Measurements from ENCODE around the gene IL17C.

The IL17C gene

DNA sequence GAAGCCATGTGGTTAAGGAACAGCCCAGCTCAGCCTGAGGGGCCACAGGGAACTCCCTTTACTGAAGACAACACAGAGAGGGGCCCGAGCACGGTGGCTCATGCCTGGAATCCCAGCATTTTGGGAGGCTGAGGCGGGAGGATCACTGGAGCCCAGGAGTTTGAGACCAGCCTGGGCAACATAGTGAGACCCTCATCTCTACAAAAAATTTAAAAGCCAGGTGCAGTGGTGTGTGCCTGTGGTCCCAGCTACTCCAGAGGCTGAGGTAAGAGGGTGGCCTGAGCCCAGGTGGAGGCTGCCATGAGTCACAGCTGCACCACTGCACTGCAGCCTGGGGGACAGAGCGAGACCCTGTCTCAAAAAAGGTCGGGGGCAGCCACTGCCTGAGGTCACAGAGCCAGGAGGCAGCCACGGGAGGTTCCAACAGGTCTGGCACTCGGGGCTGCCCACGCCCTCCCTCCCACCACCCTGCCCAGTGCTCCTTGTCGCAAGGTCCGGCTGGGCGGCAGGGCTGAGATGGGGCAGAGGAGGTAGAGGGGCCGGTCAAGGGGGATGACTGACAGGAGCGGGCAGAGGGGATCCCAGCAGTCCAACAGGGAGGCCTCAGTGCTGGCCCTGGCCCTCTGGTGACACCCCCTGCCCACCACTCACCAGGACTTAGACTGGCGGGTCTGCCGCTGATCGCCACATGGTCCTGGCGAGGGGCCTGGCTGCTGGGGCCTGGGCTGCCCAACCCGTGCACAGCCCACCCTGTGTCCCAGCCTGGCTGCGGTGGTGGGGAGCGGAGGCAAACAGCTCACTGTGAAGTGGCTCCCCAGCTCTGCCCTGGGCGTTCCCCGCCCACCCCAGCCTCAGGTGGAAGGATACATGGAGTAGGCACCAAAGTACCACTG lies 9.1 kb downstream of the IL17C start:
- DNase-seq, result no peak

DNA sequence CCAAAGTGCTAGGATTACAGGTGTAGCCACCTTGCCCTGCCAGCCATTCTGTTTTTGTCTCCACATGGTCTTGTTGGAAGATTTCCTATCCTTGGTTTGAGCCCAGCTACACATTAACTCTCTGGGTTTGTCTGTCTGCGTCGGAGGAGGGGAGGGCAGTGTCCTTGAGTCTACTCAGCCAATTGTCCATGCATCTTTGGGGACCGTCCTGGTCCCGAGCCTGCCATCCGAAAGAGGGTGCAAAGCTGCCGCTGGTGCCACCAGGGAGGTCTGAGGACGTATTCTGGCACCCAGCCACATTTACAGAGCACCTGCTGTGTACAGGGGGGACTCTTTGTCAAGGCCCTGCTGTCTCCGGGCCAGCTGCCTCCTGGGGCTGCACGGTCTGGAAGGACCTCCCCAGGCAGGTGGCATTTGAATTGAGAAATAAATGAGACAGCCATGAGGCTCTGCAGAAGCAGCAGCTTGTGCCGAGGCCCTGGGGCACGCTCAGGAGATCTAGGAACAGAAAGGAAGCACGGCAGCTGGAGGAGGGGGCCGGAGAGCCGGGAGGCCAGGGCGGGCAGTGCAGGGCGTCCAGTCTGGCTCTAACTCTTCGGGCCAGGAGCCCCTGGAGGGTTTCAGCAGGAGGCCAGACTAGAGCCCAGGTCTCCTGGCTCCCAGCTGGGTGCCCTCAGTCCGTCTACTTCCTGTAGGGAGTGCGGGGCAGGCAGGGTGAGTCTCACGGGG lies 11.0 kb downstream of the IL17C start:
- peak; percentile 57 for DNase-seq

DNA sequence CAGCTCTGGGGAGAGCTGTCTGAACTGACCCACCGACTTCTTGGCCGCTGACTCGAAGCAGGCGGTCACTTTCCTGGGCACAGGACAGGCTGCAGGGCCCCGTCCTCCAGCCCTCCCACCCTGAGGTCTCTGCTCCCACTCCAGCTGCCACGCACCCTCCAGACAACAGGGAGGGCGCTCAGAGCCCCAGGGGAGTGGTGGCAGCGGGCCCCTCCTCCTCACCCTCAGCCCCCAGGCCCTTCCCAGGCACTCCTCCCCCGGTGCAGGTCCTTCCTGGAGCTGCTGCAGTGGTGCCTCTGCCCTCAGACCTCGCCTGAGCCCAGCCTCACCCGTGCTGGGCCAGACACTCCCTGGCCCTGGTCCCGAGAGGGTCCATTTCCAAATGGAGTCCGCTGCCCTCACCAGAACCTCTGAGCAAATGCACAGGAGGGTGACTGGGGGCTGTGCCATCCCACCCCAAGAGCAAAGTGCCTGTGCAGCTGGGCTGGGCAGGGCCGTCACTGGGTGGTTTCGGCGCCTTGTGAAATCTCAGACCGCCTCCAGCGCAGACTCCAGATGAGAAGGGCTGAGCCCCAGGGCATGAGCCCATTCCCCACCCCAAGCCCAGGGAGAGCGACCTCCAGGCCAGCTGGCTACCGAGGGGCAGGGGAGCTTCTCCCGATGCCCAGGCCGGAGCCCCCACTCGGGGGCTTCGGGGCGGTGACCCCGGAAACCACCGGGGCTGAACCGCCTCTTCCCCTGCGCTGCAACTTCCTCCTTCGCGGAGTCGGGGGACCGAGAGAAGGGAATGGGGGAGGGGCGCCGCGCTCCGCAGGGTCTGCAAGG lies 11.8 kb downstream of the IL17C start:
- no peak for DNase-seq

- peak; percentile 38 for DNase-seq
These were observed 12.4 kb downstream of the IL17C start, which contains the start of gene CYBA for GRCh38 chr16:88650749-88651275. CYBA (minus strand) TSS chr16:88651053; CDS start chr16:88651013, 40 bp downstream.

DNA sequence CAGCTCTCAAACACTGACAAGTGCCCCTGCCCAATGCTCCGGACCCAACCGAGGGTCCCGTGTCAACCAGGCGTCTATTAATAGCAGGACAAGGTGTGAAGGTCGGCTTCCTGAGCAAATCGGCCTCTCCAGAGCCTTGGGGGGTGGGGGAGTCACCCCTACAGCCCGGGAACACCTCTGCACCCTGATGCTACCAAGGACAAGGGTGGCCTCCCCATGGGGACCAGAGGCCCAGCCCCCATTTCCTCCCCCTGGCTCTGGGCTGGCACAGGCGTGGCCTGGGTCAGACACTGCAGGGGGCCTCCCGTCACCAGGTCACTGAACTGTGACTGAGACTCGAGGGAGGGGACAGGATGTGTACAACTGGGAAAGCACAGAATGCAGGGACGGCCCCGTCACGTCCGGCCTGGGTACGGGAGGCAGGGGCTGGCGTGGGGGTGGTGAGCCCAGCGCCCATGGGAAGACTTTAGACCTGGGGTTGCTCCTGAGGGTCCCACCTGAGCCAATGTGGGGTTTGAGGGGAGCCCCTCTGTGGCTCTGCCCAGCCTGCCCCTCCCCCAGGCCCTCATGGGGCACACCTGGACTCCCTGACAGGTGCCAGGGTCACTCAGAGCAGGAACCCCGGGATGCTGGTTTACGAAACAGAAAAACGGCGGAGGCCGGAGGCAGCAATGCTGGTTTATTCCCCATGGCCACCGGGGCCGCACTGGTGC lies 13.1 kb downstream of the IL17C start:
- DNase-seq, result no peak

GRCh38 chr16:88651989-88652761 lies 13.8 kb downstream of the IL17C start:
- DNase-seq, result no peak

GRCh38 chr16:88652762-88653063 lies 14.3 kb downstream of the IL17C start:
- no peak for DNase-seq

GRCh38 chr16:88653101-88653500 lies 14.7 kb downstream of the IL17C start:
- no peak for DNase-seq

- DNase-seq, result no peak
These were observed 15.4 kb downstream of the IL17C start for GRCh38 chr16:88653596-88654362.

- DNase-seq, result no peak
These were observed 16.1 kb downstream of the IL17C start for GRCh38 chr16:88654363-88655052.

DNA sequence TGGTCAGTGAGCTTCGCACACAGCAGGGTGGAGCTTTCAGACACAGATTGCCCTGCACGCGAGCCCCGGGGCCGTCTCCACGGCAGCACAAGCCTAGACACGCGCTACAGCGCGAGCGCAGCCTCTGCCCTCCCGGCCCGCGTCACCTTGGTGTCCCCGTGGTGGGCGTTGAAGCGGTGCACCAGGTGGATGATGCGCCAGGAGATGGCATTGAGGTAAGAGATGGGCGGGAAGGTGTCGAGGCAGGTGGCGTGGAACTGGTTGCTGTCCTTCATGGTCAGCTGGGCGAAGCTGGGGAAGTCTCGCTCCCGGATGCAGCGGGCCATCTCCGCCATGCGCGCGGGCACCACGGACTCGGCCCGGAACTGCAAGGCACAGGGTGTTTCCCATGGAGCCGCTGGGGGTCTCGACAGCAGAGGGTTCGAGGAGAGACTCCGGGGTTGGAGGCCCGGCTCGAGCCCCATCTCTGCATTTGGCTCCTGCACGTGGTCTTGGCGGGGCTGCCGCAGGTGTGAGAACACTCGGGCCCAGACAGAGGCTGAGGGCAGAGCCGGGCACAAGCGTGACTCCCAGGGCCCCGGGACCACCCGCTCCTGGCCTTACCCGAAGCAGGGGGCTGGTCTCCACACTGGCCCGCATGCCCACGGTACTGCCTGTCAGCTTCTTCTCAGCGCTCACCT lies 16.8 kb downstream of the IL17C start:
- DNase-seq, result no peak

DNA sequence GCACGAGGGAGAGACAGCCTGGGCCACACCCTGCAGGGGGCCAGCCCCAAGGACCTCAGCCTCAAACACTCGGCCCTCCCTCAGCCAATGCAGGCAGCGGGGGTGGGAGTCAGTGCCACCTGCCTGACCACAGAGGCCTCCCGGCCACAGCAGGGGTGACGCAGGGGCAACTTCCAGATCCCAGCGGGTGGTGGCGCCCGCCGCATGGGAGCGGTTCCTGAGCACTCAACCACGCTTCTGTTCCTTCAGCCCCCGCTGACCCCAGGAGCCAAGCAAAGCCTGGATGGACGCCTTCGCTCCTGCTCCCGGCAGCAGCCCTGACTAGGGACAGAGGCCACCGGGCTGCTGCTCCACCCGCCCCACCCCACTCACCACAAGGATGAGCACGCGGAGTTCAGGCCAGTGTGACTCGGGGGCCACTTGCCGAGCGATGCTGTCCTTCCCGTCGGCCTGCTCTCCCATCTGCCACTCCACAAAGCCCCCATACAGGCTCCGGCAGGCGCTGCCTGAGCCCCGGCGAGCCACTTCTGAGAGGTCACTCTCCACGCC lies 17.4 kb downstream of the IL17C start:
- DNase-seq, result no peak

GRCh38 chr16:88656291-88656980 lies 18.1 kb downstream of the IL17C start:
- no peak for DNase-seq

DNA sequence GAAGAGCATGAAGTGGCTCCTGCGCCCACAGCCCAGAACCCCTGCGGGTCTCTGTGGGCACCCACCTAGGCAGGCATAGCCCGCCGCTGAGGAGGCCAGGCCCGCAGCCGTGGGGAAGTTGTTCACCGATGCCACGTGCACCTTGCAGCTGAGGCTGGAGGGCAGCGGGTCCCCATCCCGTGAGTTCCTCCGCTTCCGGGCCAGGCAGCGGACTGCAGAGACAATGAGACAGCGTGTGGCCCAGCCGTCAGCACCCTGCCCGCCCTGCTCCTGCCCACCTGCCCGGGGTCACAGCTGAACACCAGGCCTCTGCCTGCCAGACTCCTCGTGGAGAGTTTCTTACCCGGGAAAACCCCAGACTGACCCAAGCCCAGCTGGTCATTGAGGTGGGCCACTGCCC lies 19.0 kb downstream of the IL17C start:
- DNase-seq, result no peak

DNA sequence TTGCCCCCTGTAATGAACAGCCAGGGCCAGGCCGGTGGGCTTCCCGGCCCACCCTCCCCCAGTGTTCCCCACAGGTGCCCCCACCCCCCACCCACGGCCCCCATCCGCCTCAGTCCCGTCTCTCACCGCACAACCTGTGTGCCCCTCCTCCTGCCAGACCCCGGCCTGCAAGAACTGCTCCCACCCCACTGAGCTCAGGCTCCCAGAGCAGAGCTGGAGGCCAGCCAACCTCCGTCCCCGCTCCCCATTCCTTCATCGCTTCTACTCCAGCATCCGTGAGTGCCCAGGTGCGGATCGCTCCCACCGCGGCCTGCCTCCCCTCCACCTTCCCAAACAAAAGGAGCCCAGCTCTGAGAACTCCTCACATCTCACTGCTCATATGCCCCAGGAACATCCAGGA lies 20.3 kb downstream of the IL17C start:
- no peak for DNase-seq

- DNase-seq, result no peak
These were observed 20.8 kb downstream of the IL17C start for GRCh38 chr16:88659160-88659559.

GRCh38 chr16:88661468-88661867 lies 23.1 kb downstream of the IL17C start:
- no peak for DNase-seq

- no peak for DNase-seq
These were observed 24.0 kb downstream of the IL17C start for GRCh38 chr16:88662222-88662842.

All from DMS 273 treated with DMSO at 0.1 percent for 48 hours (cell line).